Dermis microvascular lymphatic vessel endothelial cell (primary cell): ENCODE data around the gene PKP1. TPM values are rescaled to one million over a fixed set of nuclear protein-coding genes. Genes with fewer than 3 reads are reported as not detected.

ENCODE experiments used
- DNase-seq, 2 donors: peaks; one replicate each; pipeline versions ENCODE4 v3.0.0 to v3.0.0-alpha.2; 2010; ENCODE audit warnings: low read depth in 2 of 2
- total RNA-seq: library from RNA; depleted of rRNA; stranded (reverse); fragments of >200 nt; gene quantifications from 2 replicates; pipeline ENCODE4 v1.2.1, GENCODE V29; 2014

The PKP1 gene
- total RNA-seq, 1 donor from 2014 or later, result under 0.01 TPM

- no peak for DNase-seq
Measured at GRCh38 chr1:201279313-201279712, 4.0 kb upstream of the PKP1 start.

DNA sequence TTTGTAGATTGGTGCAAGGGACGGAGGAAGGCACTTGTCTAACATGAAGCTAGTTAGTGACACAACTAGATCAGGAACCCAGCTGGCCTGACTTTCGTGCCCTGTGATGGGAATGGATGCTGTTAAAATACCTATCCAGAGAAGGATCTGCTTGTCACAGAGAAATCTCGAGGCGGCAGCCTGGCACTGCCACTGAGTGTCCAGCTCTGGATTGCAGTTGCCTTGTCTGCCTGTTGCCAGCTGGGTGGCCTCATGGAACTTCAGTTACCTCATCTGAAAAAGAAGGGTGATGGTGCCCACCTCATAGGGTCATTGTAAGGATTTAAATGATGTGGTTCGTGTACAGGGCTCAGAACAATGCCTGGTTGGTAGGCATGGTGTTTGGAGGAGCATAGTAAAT lies 2.4 kb upstream of the PKP1 start:
- no peak for DNase-seq

GRCh38 chr1:201281573-201281972 lies 1.7 kb upstream of the PKP1 start:
- DNase-seq, result no peak

GRCh38 chr1:201282216-201282615 lies 1.1 kb upstream of the PKP1 start:
- DNase-seq, result no peak

DNA sequence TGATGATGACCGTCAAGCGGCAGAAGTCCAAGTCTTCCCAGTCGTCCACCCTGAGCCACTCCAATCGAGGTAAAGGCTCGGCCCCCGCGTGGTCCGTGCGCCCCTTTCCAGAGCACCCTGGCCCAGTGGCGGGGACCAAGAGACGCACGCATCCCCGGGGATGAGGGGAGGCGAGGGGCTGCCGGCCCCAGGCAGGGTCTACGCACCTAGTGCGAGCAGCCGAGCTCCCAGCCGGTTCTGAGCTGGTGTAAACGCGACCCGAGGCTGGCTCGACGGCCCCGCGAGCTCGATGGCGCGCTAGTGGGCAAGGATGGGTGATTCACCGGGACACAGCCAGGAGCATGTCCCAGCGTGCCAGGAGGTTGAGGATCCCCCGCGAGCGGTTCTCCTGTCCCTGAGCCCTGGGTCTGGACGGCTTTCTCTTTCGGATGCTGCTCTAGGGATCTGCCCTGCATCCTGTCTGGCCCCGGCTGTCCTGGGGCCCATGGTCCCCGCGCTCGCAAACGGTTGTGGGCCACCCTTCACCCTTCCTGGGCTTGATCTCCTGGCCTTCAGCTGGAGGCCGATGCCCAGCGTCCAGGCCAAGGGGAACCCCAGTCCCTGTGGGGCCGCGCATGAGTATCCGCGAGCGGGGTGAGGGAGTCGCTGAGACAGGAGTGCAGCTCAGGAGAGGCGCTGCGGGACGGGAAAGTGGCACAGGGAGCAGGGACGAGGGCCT lies 689 bp downstream of the PKP1 start:
- DNase-seq, result no peak

GRCh38 chr1:201284636-201285035 lies 1.3 kb downstream of the PKP1 start:
- DNase-seq, result no peak

DNA sequence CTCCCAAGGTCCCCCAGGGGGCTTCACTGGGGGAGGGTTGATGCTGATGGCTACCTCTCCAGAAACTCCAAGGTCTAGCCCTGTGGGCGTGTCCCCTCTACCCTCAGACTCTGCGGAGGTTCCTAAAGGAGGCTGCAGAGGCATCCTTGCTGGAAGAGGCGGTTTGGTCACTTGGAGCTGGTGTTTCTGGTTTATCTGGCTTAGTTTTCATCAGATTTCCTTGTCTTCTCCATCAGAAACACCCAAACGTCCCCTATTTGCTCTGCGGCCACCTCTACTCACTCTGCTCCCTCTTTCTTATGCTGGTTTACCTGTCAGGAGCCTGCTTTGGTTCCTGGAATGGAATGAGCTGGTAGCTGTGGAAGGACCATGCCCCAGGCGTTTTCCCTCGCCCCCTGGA lies 2.5 kb downstream of the PKP1 start:
- no peak for DNase-seq

- DNase-seq, result no peak
Measured at GRCh38 chr1:201286445-201286844, 3.1 kb downstream of the PKP1 start.

- DNase-seq, result no peak
Measured at GRCh38 chr1:201288007-201288406, 4.7 kb downstream of the PKP1 start.

DNA sequence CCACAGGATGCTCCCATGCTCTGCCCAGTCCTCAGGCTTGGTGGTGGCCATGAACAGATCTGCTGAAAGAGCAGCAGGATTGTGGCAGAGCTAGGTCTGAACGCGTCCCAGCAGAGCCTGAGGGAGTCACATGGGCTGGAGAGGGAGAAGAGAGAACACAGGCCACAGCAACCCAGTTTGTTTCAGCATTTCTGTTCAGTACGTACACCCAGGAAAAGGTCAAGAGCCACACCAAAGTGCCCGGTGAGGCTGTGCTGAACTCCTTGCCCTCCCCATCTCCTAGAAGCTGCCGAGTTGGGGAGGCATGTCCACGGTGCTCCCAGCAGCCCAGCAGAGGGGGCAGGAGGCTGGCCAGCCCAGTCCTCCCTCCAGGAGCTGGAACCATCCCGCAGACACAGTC lies 5.5 kb downstream of the PKP1 start:
- no peak for DNase-seq

DNA sequence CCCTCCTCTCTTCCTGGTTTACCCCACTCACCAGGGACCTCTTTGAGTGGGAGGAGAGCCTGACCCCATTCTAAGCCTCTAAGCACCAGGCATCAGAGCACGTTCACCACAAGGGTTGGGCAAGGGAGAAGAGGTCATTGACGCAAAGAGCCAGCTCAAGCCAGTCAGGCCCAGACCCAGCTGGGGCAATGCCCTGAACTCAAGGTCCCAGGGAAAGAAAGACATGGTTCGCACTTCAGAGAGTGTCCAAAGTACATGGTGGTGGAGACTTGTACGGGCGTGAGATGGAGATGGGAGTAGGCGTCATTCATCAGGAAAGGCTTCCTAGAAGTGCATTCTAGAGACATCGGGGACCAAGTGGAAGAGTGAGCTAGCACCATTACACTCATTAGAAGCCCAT lies 7.2 kb downstream of the PKP1 start:
- DNase-seq, result no peak

- no peak for DNase-seq
Measured at GRCh38 chr1:201291916-201292315, 8.6 kb downstream of the PKP1 start.

DNA sequence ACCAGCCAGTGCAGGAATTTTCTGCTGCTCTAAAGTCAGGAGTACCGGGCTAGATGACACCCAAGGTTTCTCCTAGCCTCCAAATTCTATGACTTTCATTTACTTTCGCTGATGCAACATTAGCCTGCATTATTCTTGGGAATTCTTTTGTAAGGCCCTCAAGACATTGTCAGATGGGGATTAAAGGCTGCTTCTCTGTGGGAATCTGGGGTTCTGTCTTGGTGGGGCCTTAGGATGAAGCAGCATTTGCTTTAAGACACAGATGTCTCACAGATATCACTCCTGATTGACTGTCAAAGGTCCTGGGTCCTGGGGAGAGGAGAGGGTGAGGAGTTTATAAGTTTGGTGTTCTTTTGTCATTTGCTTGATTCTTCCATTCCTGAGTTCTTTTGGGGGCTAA lies 11.6 kb downstream of the PKP1 start:
- DNase-seq, result no peak

GRCh38 chr1:201295346-201295745 lies 12.0 kb downstream of the PKP1 start:
- no peak for DNase-seq

DNA sequence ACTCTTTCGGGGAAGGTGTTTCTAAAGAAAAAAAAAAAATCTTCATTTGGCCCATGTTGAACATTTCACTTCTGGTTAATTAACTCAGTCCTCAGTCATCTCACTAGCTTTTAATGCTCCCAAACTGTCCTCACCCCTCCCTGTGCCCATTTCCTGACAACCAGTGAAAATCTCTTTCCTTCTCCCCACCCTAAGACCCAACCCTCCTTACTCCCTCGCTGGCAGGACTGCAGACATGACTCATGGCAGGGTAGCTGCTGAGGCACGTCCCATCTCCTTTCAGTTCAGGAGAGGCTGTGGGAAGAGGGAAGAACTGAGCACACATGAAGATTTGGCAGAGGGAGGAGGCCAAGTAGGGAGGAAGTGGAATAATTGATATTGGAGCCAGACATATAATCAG lies 12.6 kb downstream of the PKP1 start:
- no peak for DNase-seq

DNA sequence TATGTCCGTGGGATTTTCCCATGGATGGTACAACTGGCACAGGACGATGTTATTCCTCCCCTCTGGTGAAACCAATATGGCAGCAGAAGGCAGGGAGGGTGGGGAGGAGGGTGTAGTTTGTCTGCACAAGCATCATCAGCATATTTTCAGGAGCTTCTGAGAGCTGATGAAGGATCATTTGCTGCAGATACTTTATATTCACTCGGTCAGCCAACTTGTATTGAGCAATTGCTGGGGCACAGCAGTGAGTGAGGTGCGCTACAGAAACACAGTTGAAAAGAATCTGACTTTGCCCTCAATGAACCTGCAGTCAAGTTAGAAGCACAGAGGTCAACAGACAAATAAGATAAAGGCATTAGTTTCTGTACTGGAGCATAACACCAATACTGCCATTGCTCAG lies 13.0 kb downstream of the PKP1 start:
- DNase-seq, result no peak

- DNase-seq, result no peak
Measured at GRCh38 chr1:201298396-201299381, 15.4 kb downstream of the PKP1 start.

DNA sequence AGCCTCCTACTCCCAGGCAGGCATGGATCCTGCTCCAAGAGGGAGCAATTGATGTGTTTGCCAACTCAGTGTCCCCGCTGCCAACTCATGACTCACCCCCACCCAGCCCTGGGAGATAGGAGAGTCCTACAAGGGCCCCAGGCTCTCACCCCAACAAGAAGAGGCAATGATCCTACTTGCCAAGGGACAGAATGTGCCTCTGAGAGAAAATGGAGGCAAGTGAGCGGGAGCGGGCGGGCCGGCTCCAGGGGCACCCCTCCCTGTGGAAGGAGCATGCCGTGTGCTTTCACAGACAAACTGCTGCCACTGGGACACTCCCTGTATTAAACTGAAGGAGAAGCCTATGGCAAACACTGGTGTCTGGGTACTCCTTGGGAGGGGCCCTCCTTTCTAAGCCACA lies 16.7 kb downstream of the PKP1 start:
- no peak for DNase-seq

GRCh38 chr1:201300641-201301040 lies 17.3 kb downstream of the PKP1 start:
- no peak for DNase-seq

DNA sequence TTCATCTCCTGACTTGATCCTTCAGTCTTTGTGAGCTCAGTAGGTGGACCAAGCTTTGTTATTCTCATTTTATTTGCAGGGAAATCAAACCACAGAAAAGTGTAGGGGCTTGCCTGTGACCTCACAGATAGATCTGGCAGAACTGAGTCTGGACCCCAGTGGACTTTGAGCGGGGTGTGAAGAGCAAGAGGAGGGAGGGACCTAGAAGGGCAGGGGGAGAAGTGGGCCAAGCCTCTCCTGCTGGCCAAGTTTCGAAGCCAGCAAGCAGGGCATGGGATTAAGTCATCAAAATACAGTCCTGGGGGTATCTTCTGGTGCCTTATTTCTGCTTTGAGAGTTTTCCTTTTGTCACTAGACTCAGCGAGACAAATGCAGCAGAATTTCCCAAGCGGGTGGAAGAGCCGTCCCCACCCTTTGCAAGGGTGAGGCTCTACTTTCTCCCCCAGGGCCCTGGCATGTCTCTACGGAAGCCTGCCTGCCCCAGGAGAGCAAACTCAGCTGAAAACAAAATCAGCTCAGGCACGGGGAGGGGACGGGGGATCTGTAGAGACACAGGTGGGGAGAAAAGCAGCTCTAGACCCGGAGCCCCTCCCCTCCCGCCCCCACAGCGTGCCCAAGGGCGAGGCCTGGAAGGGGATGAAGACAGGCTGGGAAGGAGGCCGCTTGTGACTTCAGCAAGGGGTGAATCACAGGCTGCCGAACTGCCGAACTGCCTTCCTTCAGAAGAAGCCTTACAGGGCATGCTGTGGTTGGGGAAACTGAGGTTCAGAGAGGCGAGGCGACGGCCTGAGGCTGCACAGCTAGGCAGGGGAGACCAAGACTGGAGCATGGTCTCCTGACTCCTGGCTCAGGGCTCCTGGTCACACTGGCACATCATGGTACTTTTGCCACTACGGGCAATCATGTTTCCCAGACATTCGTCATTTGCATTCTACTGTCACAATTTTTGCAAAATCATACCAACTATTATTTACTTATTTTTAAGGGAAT lies 19.2 kb downstream of the PKP1 start:
- no peak for DNase-seq

GRCh38 chr1:201304126-201304525 lies 20.8 kb downstream of the PKP1 start:
- no peak for DNase-seq

- no peak for DNase-seq
Measured at GRCh38 chr1:201305815-201306214, 22.5 kb downstream of the PKP1 start.
